HepG2 (cell line): ENCODE measurements around the gene VWA7. TPM values are rescaled to one million over a fixed set of nuclear protein-coding genes. Genes with fewer than 3 reads are reported as not detected.

Experiments used
- CEBPG ChIP-seq: IDR thresholded peaks from 2 replicates; pipeline ENCODE4 v1.6.1; 2016
- DPF2 ChIP-seq: sonication (generic); formaldehyde crosslinking; IDR thresholded peaks from 2 replicates; pipeline ENCODE4 v1.4.0; 2020; ENCODE audit warnings: mild to moderate bottlenecking, low read depth, missing genetic modification reagents, borderline replicate concordance
- GFI1 ChIP-seq: sonication (generic); formaldehyde crosslinking; IDR thresholded peaks from 2 replicates; pipeline ENCODE4 v1.5.0; 2020; ENCODE audit warnings: missing genetic modification reagents, mild to moderate bottlenecking, borderline replicate concordance
- NR2F1 ChIP-seq, 2 experiments: fragments of 450-650 bp in 1 of 2; formaldehyde crosslinking in 1 of 2; IDR thresholded peaks; 2 replicates each; pipeline versions ENCODE4 v1.5.0 to v1.6.1; 2016 to 2020; ENCODE audit warnings: mild to moderate bottlenecking in 1 of 2, missing compliant biosample characterization in 1 of 2, missing genetic modification reagents in 1 of 2, moderate library complexity in 1 of 2
- SALL1 ChIP-seq: sonication (generic); formaldehyde crosslinking; IDR thresholded peaks from 2 replicates; pipeline ENCODE4 v1.8.0; 2022; ENCODE audit warnings: mild to moderate bottlenecking, missing genetic modification reagents
- ZNF510 ChIP-seq: sonication (generic); formaldehyde crosslinking; IDR thresholded peaks from 2 replicates; pipeline ENCODE4 v1.4.0; 2020; ENCODE audit warnings: low read depth, mild to moderate bottlenecking, missing genetic modification reagents
- ZNF556 ChIP-seq: sonication (generic); formaldehyde crosslinking; IDR thresholded peaks from 2 replicates; pipeline ENCODE4 v1.4.0; 2020; ENCODE audit warnings: mild to moderate bottlenecking, missing genetic modification reagents, borderline replicate concordance
- polyA plus RNA-seq, 8 experiments: library from polyadenylated mRNA; depleted of rRNA in 3 of 8; stranded (reverse) in 7 of 8; unstranded in 1 of 8; fragments of >200 nt; fragmentation: Illumina TruSeq in 4 of 8; extraction: Trizol in 4 of 8; gene quantifications; 2 replicates each; pipeline versions ENCODE4 v1.2.1 to v1.2.3, GENCODE V29; 2011 to 2016; ENCODE audit warnings: low read depth in 4 of 8, missing spikeins in 1 of 8, mixed read lengths in 1 of 8; ENCODE audit not compliant: insufficient read depth in 1 of 8
- total RNA-seq, 5 experiments: library from RNA; depleted of rRNA; stranded (reverse); fragments of >200 nt; fragmentation: Illumina TruSeq; extraction: Trizol; gene quantifications; 2 replicates each; pipeline ENCODE4 v1.2.3, GENCODE V29; 2016; ENCODE audit warnings: low read depth in 1 of 5
- TF ChIP-seq, protein P1 (sequence below): sonication (generic); formaldehyde crosslinking; IDR thresholded peaks from 2 replicates; pipeline ENCODE4 v1.4.0; 2020; ENCODE audit warnings: missing genetic modification reagents, low read depth, mild to moderate bottlenecking, borderline replicate concordance
- TF ChIP-seq, protein P2 (sequence below): sonication (generic); formaldehyde crosslinking; IDR thresholded peaks from 2 replicates; pipeline ENCODE4 v1.5.0; 2020; ENCODE audit warnings: mild to moderate bottlenecking, missing genetic modification reagents
- TF ChIP-seq, protein P3 (sequence below): sonication (generic); formaldehyde crosslinking; IDR thresholded peaks from 2 replicates; pipeline ENCODE4 v1.4.0; 2020; ENCODE audit warnings: missing genetic modification reagents, borderline replicate concordance
- TF ChIP-seq, protein P4 (sequence below): sonication (generic); formaldehyde crosslinking; IDR thresholded peaks from 2 replicates; pipeline ENCODE4 v1.4.0; 2020; ENCODE audit warnings: missing genetic modification reagents
- TF ChIP-seq, protein P5 (sequence below): IDR thresholded peaks from 2 replicates; pipeline ENCODE4 v1.6.1; 2016; ENCODE audit warnings: mild to moderate bottlenecking
- TF ChIP-seq, protein P6 (sequence below): IDR thresholded peaks from 2 replicates; pipeline ENCODE4 v1.6.1; 2016; ENCODE audit warnings: low read depth, borderline replicate concordance

VWA7 gene
- total and polyA plus RNA-seq, 2 of the 13 experiments (the other 11 are each of a cell fraction or from before 2014, with no cell fraction given), result 0.86 to 3.3 TPM

DNA sequence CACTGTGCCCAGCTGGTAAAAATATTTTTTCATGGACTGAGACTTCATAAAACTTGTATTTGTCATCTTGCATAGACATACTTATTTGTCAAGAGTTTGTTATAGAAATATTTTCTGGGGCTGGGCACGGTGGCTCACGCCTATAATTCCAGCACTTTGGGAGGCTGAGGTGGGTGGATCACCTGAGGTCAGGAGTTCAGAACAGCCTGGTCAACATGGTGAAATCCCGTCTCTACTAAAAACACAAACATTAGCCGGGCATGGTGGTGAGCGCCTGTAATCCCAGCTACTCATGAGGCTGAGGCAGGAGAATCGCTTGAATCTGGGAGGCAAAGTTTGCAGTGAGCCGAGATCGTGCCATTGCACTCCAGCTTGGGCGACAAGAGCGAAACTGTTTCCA is 31.5 kb upstream of the VWA7 start (continued):
- TF ChIP-seq ZNF556, result peak; percentile 65; the same call in 1 of the 2 replicates
- TF ChIP-seq NR2F1 (CRISPR knock-in tag; IDR thresholded peaks at IDR 0.05), result peak; percentile 66 to 68; a peak in 2 of 4 replicates
- TF ChIP-seq GFI1 (CRISPR knock-in tag), result peak; percentile 44; the same call in 1 of the 2 replicates
- peak; percentile 56; the same call in 1 of the 2 replicates for TF ChIP-seq DPF2 (CRISPR knock-in tag)
- peak; percentile 59; the same call in 1 of the 2 replicates for TF ChIP-seq SALL1 (CRISPR knock-in tag)
- TF ChIP-seq, protein P1, sequence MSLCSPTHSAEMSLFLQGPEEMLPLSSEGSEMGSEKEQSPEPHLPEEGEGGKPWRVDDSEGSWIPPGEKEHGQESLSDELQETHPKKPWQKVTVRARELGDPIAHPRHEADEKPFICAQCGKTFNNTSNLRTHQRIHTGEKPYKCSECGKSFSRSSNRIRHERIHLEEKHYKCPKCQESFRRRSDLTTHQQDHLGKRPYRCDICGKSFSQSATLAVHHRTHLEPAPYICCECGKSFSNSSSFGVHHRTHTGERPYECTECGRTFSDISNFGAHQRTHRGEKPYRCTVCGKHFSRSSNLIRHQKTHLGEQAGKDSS (CRISPR knock-in tag), result peak; percentile 73; the same call in 1 of the 2 replicates
- 0 out of 2 replicates have a peak, but pooled peaks have one; percentile 60 for TF ChIP-seq ZNF510 (CRISPR knock-in tag)
- TF ChIP-seq, protein P2, sequence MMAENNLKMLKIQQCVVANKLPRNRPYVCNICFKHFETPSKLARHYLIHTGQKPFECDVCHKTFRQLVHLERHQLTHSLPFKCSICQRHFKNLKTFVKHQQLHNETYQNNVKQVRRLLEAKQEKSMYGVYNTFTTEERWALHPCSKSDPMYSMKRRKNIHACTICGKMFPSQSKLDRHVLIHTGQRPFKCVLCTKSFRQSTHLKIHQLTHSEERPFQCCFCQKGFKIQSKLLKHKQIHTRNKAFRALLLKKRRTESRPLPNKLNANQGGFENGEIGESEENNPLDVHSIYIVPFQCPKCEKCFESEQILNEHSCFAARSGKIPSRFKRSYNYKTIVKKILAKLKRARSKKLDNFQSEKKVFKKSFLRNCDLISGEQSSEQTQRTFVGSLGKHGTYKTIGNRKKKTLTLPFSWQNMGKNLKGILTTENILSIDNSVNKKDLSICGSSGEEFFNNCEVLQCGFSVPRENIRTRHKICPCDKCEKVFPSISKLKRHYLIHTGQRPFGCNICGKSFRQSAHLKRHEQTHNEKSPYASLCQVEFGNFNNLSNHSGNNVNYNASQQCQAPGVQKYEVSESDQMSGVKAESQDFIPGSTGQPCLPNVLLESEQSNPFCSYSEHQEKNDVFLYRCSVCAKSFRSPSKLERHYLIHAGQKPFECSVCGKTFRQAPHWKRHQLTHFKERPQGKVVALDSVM, result 0 out of 2 replicates have a peak, but pooled peaks have one; percentile 14
- TF ChIP-seq, protein P3, sequence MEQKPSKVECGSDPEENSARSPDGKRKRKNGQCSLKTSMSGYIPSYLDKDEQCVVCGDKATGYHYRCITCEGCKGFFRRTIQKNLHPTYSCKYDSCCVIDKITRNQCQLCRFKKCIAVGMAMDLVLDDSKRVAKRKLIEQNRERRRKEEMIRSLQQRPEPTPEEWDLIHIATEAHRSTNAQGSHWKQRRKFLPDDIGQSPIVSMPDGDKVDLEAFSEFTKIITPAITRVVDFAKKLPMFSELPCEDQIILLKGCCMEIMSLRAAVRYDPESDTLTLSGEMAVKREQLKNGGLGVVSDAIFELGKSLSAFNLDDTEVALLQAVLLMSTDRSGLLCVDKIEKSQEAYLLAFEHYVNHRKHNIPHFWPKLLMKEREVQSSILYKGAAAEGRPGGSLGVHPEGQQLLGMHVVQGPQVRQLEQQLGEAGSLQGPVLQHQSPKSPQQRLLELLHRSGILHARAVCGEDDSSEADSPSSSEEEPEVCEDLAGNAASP (CRISPR knock-in tag), result peak; percentile 68; the same call in 1 of the 2 replicates
- TF ChIP-seq, protein P4, sequence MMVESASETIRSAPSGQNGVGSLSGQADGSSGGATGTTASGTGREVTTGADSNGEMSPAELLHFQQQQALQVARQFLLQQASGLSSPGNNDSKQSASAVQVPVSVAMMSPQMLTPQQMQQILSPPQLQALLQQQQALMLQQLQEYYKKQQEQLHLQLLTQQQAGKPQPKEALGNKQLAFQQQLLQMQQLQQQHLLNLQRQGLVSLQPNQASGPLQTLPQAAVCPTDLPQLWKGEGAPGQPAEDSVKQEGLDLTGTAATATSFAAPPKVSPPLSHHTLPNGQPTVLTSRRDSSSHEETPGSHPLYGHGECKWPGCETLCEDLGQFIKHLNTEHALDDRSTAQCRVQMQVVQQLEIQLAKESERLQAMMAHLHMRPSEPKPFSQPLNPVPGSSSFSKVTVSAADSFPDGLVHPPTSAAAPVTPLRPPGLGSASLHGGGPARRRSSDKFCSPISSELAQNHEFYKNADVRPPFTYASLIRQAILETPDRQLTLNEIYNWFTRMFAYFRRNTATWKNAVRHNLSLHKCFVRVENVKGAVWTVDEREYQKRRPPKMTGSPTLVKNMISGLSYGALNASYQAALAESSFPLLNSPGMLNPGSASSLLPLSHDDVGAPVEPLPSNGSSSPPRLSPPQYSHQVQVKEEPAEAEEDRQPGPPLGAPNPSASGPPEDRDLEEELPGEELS (CRISPR knock-in tag), result peak; percentile 52; the same call in 1 of the 2 replicates
- TF ChIP-seq, protein P5, sequence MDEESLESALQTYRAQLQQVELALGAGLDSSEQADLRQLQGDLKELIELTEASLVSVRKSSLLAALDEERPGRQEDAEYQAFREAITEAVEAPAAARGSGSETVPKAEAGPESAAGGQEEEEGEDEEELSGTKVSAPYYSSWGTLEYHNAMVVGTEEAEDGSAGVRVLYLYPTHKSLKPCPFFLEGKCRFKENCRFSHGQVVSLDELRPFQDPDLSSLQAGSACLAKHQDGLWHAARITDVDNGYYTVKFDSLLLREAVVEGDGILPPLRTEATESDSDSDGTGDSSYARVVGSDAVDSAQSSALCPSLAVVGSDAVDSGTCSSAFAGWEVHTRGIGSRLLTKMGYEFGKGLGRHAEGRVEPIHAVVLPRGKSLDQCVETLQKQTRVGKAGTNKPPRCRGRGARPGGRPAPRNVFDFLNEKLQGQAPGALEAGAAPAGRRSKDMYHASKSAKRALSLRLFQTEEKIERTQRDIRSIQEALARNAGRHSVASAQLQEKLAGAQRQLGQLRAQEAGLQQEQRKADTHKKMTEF (CRISPR knock-in tag), result peak; percentile 24; the same call in 1 of the 2 replicates
- TF ChIP-seq, protein P6, sequence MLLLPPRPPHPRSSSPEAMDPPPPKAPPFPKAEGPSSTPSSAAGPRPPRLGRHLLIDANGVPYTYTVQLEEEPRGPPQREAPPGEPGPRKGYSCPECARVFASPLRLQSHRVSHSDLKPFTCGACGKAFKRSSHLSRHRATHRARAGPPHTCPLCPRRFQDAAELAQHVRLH (CRISPR knock-in tag), result 0 out of 2 replicates have a peak, but pooled peaks have one; percentile 34
- peak; percentile 61 for TF ChIP-seq CEBPG
